ENCODE measurements around the gene TMEM53. TPM values are rescaled to one million over a fixed set of nuclear protein-coding genes. Genes with fewer than 3 reads are reported as not detected.

TMEM53 gene
- total and polyA plus RNA-seq, 2 of the 8 experiments (the other 6 are each of a cell fraction or from before 2014, with no cell fraction given), result 6.7 to 27.9 TPM

GRCh38 chr1:44619261-44619900, 54.9 kb downstream of the TMEM53 start:
- no peak overlapping the region; a peak in 1 of 7 replicates for H3K9ac ChIP-seq (replicated peaks in 1 of 4; ENCODE audit: extremely low read depth in 1 of 4, low read depth in 3 of 4, low read length in 3 of 4)
- H2BK20ac ChIP-seq (ENCODE audit: low read length), result no peak overlapping the region
- H3K18ac ChIP-seq (ENCODE audit: extremely low read depth, low read length), result no peak overlapping the region
- TF ChIP-seq TAF7 (optimal IDR thresholded peaks at IDR 0.05; ENCODE audit: borderline replicate concordance, low read depth, low read length) (no peak), RFX5 (IDR thresholded peaks at IDR 0.05; ENCODE audit: borderline replicate concordance, low read depth, low read length) (no peak), RNF2 (IDR thresholded peaks at IDR 0.05; ENCODE audit: borderline replicate concordance, low read depth, low read length, missing control alignments, poor library complexity, severe bottlenecking) (no peak), FOSL1 (IDR thresholded peaks at IDR 0.05; ENCODE audit: insufficient read depth, low read depth, low read length) (no peak)
- H3K9me3 ChIP-seq (ENCODE audit: insufficient read depth in 2 of 2, low read depth in 1 of 2, low read length in 1 of 2), result no peaks in the 10 kb centered on the region
- no peak overlapping the region for H2AK5ac ChIP-seq (ENCODE audit: low read depth, low read length)
- no peak overlapping the region for H3K56ac ChIP-seq (replicated peaks; ENCODE audit: insufficient read length, low read depth, low read length)
- H4K20me1 ChIP-seq (replicated peaks in 1 of 2; ENCODE audit: control insufficient read depth in 1 of 2, insufficient read depth in 2 of 2, low read length in 2 of 2), result peaks cover 0 to 6% of the 10 kb centered on the region in 2 experiments
- H3K79me2 ChIP-seq (ENCODE audit: control insufficient read depth in 1 of 2, insufficient read depth in 2 of 2, low read length in 2 of 2), result no peaks in the 10 kb centered on the region
- no peak overlapping the region for H2AFZ ChIP-seq (ENCODE audit: low read length)
- H3K4me2 ChIP-seq (ENCODE audit: insufficient read depth in 1 of 2, low read depth in 2 of 2, low read length in 2 of 2), result no peak overlapping the region
- H3K4me3 ChIP-seq (ENCODE audit: extremely low read depth in 1 of 4, insufficient read depth in 2 of 4, low read depth in 3 of 4, low read length in 4 of 4), result no peak overlapping the region
- no peak overlapping the region for H3K14ac ChIP-seq (ENCODE audit: insufficient read length)
- DNase-seq (ENCODE audit: low read depth in 1 of 2, low spot score in 2 of 2) (no peak), FAIRE-seq (no peak)
- H3K27me3 ChIP-seq (replicated peaks in 1 of 4; ENCODE audit: control insufficient read depth in 3 of 4, extremely low read depth in 1 of 4, insufficient read depth in 3 of 4, low read length in 3 of 4), result peaks cover 0 to 4% (median 2%) of the 10 kb centered on the region in 4 experiments; a peak in 3 of 7 replicates
- no peak overlapping the region for H4K8ac ChIP-seq (ENCODE audit: extremely low read depth, insufficient read depth, low read length)
- H2BK12ac ChIP-seq (ENCODE audit: low read depth, low read length), result no peak overlapping the region
- H3K79me1 ChIP-seq (ENCODE audit: low read depth, low read length), result no peaks in the 10 kb centered on the region; the same call in 1 of the 2 replicates
- no peak overlapping the region for H2BK120ac ChIP-seq (replicated peaks; ENCODE audit: low read depth, low read length)
- no peak overlapping the region for H4K5ac ChIP-seq (ENCODE audit: insufficient read length, low read depth, low read length)
- no peak overlapping the region for H4K91ac ChIP-seq (replicated peaks; ENCODE audit: insufficient read length, low read length)
- H3K4me1 ChIP-seq (replicated peaks in 1 of 4; ENCODE audit: control insufficient read depth in 3 of 4, insufficient read depth in 4 of 4, low read length in 3 of 4), result peaks cover 0 to 7% (median 6%) of the 10 kb centered on the region in 4 experiments; a peak in 6 of 7 replicates
- no peak overlapping the region; the same call in 1 of the 2 replicates for H2BK15ac ChIP-seq (ENCODE audit: low read length)
- ChIA-PET CTCF (ENCODE audit: partially characterized antibody) (interaction anchor here (1.6 to 8.9 kb wide), 2 partner anchors 10 to 32 kb away, joined by 4 to 52 read pairs; no protein-coding TSS in a partner anchor), POLR2A (ENCODE audit: partially characterized antibody) (interaction anchor here (0.9 to 30.8 kb wide), 3 partner anchors 9 to 23 kb away, joined by 3 to 633 read pairs (median 9); no protein-coding TSS in a partner anchor)
- H3K23me2 ChIP-seq (ENCODE audit: low read depth, low read length), result peaks cover 9% of the 10 kb centered on the region; the same call in 1 of the 2 replicates
- WGBS, 2 experiments (ENCODE audit: extremely low coverage in 1 of 2, insufficient coverage in 1 of 2, insufficient read length in 1 of 2, insufficient replicate concordance in 2 of 2, low coverage in 1 of 2, low lambda C conversion rate in 2 of 2, missing lambda C conversion rate in 1 of 2), result 84% methylated on average over 12 of the region's 12 CpGs; no CpG with 5 or more reads in 1 of the 2 experiments
- no peak overlapping the region for H3K27ac ChIP-seq (ENCODE audit: low read depth, low read length)
- peaks cover 0 to 4% (median under 1%) of the 10 kb centered on the region in 4 experiments; a peak in 1 of 8 replicates for H3K36me3 ChIP-seq (ENCODE audit: control insufficient read depth in 2 of 4, insufficient read depth in 4 of 4, low read length in 3 of 4)
- H3K4ac ChIP-seq (replicated peaks; ENCODE audit: insufficient read length, low read depth, low read length), result no peak overlapping the region
- H2BK5ac ChIP-seq (ENCODE audit: low read depth, low read length), result no peak overlapping the region
- no peak overlapping the region for H3K23ac ChIP-seq (ENCODE audit: insufficient read length)

Measured in H1 (cell line).